Activated naive CD4-positive, alpha-beta T cell treated with anti-CD3 and anti-CD28 coated beads for 36 hours (primary cell): ENCODE measurements around the gene ESRRB. TPM values are rescaled to one million over a fixed set of nuclear protein-coding genes. Genes with fewer than 3 reads are reported as not detected.

Source experiments
- CTCF ChIA-PET: fragments of 350-600 bp; sonication (Branson Sonifier 250); formaldehyde crosslinking; loops from one replicate; lab custom pipeline; 2021; ENCODE audit warnings: antibody characterized with exemption; lab: Charles Lee
- DNase-seq: peaks from one replicate; pipeline ENCODE4 v3.0.0-alpha.2; 2020
- H3K27ac Mint-ChIP-seq: one replicate; pipeline ENCODE4 v1.8.0; 2021; ENCODE audit warnings: mild to moderate bottlenecking, mixed read lengths
- H3K27me3 Mint-ChIP-seq: one replicate; pipeline ENCODE4 v1.8.0; 2021; ENCODE audit warnings: low read depth, mixed read lengths
- H3K36me3 Mint-ChIP-seq: one replicate; pipeline ENCODE4 v1.8.0; 2021; ENCODE audit warnings: low read depth, mixed read lengths
- H3K4me1 Mint-ChIP-seq: one replicate; pipeline ENCODE4 v1.8.0; 2021; ENCODE audit warnings: low read depth, mixed read lengths
- H3K4me3 Mint-ChIP-seq: one replicate; pipeline ENCODE4 v1.8.0; 2021; ENCODE audit warnings: mild to moderate bottlenecking, moderate library complexity, mixed read lengths
- H3K9me3 Mint-ChIP-seq: one replicate; pipeline ENCODE4 v1.8.0; 2021; ENCODE audit warnings: mixed read lengths
- intact Hi-C: fragments of 100-400 bp; cut with micrococcal nuclease; formaldehyde crosslinking; loops from one replicate; pipeline ENCODE4 v1.15.1; 2023
- total RNA-seq, 2 experiments: library from RNA; stranded (reverse); gene quantifications; one replicate each; pipeline ENCODE4 v1.2.3, GENCODE V29; 2021

ESRRB gene
- total RNA-seq, 2 experiments from 2014 or later = not detected

- no peak overlapping the region for H3K27ac Mint-ChIP-seq
- no peaks in the 10 kb centered on the region for H3K9me3 Mint-ChIP-seq
- CTCF ChIA-PET = interaction anchor here (0.9 kb wide), 1 partner anchor 13 kb away, joined by 3 read pairs; no protein-coding TSS in a partner anchor
- no peaks in the 10 kb centered on the region for H3K36me3 Mint-ChIP-seq
- H3K4me3 Mint-ChIP-seq = no peak overlapping the region
- peaks cover 3% of the 10 kb centered on the region for H3K27me3 Mint-ChIP-seq
- H3K4me1 Mint-ChIP-seq = no peaks in the 10 kb centered on the region
- DNase-seq = peak; percentile 29
- intact Hi-C loops = loop anchor here (5.0 kb wide), 1 partner anchor 89 kb away; no protein-coding TSS in a partner anchor
Observed at GRCh38 chr14:76546426-76547221, 170.7 kb downstream of the ESRRB start.

GRCh38 chr14:76547831-76548230, 171.9 kb downstream of the ESRRB start:
- no peak overlapping the region for H3K27ac Mint-ChIP-seq
- no peak for DNase-seq
- no peak overlapping the region for H3K4me3 Mint-ChIP-seq
- CTCF ChIA-PET = no interaction called here
- H3K36me3 Mint-ChIP-seq = no peaks in the 10 kb centered on the region
- peaks cover 3% of the 10 kb centered on the region for H3K27me3 Mint-ChIP-seq
- H3K9me3 Mint-ChIP-seq = no peaks in the 10 kb centered on the region
- H3K4me1 Mint-ChIP-seq = no peaks in the 10 kb centered on the region
- intact Hi-C loops = loop anchor here (5.0 kb wide), 1 partner anchor 91 kb away; no protein-coding TSS in a partner anchor

- Mint-ChIP-seq H3K36me3 (no peaks in the 10 kb centered on the region), H3K27me3 (no peaks in the 10 kb centered on the region), H3K27ac (no peak overlapping the region), H3K4me1 (no peaks in the 10 kb centered on the region), H3K4me3 (no peak overlapping the region), H3K9me3 (no peaks in the 10 kb centered on the region)
- DNase-seq = no peak
- intact Hi-C loops = no loop called here
- CTCF ChIA-PET = no interaction called here
Observed at GRCh38 chr14:76550534-76550933, 174.6 kb downstream of the ESRRB start.

GRCh38 chr14:76551116-76551515, 175.2 kb downstream of the ESRRB start:
- CTCF ChIA-PET = interaction anchor here (0.5 to 0.6 kb wide), 2 partner anchors 96 to 121 kb away, joined by 4 read pairs; no protein-coding TSS in a partner anchor
- H3K36me3 Mint-ChIP-seq = no peaks in the 10 kb centered on the region

More at GRCh38 chr14:76551116-76551515, 175.2 kb downstream of the ESRRB start:
- H3K27ac Mint-ChIP-seq = no peak overlapping the region
- H3K9me3 Mint-ChIP-seq = no peaks in the 10 kb centered on the region
- intact Hi-C loops = no loop called here
- no peaks in the 10 kb centered on the region for H3K27me3 Mint-ChIP-seq
- no peaks in the 10 kb centered on the region for H3K4me1 Mint-ChIP-seq
- no peak for DNase-seq
- no peak overlapping the region for H3K4me3 Mint-ChIP-seq

Other genes with a start within 250 kb of the ESRRB start
- 10 to 100 TPM; 40.0 to 43.4 TPM for gene GPATCH2L, start 224.2 kb upstream of the ESRRB start, total RNA-seq